Measurements from ENCODE around the gene TRIM28.
"Not testable (repeated sequence)": the region's sequence is repeated elsewhere in the genome, so short reads cannot be mapped to it uniquely, and the experiment has no call there.

TRIM28 gene

GRCh38 chr19:58519355-58520256, 24.3 kb upstream of the TRIM28 start, which contains the start of gene ZBTB45:
TSS of gene ZBTB45 (minus strand) at chr19:58519810. CDS start at chr19:58517673, 2,137 bp downstream.
- peak; percentile 81 for DNase-seq (ENCODE audit: low read depth)

DNA sequence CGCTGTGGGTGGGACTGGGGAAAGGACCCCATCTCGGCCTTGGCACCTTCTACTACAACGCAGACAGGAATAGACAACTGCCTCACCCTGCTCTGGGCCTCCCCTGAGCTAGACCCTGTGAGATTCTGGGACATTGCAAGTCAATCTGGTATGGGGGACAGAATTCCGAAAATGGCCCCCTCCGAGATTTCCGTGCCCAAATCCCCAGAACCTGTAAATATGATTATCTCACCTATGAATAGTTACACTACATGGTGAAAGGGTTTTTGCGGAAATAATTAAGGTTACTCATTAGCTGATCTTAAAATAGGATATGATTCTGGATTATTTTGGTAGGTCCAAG, 23.6 kb upstream of the TRIM28 start:
- DNase-seq (ENCODE audit: low read depth): no peak

- DNase-seq (ENCODE audit: low read depth): no peak
Observed at GRCh38 chr19:58521651-58522050, 22.2 kb upstream of the TRIM28 start.

DNA sequence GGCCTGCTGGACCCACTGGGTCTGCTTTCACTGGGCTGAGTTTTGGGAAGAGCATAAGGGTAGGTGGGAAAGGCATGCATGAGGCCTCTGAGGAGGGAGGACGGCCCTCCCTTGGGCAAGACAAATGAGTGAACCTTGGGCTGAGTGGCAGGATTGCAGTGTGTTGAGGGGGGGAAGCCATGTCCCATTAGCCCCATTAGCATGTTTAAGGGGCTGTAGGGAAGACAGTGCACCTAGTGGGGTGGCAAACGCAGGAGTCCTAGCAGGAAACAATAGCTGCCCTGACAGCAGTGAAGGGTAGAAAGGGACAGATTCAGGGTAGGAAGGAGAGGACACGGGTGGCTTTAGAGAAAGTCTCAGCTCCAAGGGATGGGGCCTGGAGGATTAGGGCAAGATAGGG, 21.2 kb upstream of the TRIM28 start:
- DNase-seq (ENCODE audit: low read depth): no peak

GRCh38 chr19:58529405-58529804, 14.5 kb upstream of the TRIM28 start:
- DNase-seq (ENCODE audit: low read depth): no peak

DNA sequence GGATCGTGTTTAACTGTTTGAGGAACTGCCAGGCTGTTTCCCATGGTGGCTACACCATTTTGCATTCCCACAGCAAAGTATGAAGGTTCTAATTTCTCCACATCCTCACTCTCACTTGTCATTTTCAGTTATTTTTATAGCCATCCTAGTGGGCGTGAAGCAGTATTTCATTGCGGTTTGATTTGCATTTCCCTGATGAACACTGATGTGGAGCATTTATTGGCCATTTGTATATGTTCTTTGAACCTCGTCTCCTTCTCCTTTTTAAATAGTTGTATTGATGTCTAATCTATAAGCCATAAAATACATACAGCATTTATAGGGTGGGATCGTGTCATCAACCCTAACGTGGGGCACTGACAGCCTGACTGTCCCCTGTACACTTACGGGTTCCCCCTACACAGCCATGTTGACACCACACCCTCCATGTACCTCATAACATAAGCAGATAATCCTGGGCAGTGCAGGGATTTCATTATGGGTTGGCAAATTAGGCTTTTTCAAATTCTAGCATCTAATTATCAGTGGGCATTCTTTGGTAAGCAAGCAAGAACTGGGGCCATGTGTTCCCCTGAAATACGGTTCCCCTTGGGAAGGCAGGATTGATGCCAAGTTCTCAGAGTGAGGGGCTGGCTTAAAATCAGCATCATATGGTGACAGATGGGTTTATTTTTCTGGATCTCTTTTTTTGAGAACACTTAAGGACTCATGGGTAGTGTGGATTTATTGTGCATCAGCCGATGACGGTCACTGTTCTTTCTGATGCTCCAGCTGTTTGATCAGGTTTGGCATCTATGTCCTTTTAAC, 12.6 kb upstream of the TRIM28 start:
- no peak for DNase-seq (ENCODE audit: low read depth)

DNA sequence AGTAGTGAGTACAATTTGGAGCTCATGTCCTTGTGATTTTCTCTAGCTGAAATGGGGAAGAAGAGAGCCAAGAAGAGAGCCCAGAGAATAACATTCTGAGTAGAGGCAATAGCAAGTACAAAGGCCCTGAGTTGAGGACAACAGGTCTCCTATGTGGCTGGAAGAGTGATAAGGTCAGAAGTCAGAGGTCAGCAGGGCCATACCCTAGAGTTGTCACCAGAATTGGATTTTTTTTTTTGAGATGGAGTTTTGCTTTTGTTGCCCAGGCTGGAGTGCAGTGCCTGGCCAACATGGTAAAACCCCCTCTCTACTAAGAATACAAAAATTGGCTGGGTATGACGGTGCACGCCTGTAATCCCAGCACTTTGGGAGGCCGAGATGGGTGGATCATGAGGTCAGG, 8.0 kb upstream of the TRIM28 start:
- DNase-seq (ENCODE audit: low read depth): no peak

DNA sequence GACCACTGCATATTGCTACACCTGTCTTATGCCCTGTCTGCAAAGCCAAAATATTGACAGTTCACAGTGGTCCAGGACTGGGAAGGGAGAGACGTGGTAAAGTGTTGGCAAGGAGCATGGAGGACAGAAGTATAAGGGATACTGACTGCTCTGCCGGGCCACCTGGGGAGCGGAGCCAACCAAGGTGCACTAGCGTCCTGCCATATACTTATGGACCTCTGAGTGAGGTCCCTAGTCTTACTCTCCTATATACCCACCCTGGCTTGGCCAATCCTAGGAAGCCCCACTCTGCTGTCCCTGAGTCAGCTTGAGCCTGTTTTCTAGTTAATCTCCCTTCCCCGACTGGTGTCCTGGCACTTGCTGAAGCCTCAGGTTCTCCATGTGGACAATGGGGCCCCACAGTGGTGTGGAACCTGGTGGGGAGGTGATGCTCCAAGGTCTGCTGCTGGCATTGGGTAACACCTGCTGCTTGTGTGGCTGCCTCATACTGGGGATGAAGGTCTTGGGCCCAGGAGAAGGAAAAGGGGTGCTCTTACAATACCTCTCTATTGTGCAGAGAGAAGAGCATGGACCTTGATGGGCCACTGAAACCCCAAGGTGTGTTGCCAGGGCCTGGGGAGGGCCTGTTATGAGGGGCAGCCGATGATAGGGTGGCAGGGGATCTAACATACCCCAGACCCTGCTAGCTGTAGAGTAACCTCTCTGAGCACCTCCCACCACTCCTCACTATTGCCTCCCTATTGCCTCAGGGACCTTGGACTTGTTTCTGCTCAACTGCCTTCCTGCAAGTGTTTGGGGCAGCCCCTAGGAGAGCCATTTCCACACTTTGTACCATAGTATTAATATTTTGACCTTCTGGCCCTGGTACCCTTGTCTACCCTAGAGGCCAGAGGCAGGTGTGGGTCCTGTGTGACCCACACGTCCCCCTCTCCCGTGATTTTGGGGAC, 6.7 kb upstream of the TRIM28 start:
- DNase-seq (ENCODE audit: low read depth): no peak

- no peak for DNase-seq (ENCODE audit: low read depth)
Observed at GRCh38 chr19:58538257-58539168, 5.4 kb upstream of the TRIM28 start.

DNA sequence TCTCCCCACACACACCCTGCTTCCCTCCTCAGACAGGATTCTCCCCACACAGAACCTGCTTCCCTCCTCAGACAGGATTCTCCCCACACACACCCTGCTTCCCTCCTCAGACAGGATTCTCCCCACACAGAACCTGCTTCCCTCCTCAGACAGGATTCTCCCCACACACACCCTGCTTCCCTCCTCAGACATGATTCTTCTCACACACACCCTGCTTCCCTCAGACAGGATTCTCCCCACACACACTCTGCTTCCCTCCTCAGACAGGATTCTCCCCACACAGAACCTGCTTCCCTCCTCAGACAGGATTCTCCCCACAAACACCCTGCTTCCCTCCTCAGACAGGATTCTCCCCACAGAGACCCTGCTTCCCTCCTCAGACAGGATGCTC, 4.7 kb upstream of the TRIM28 start:
- DNase-seq (ENCODE audit: low read depth): not testable (repeated sequence)

DNA sequence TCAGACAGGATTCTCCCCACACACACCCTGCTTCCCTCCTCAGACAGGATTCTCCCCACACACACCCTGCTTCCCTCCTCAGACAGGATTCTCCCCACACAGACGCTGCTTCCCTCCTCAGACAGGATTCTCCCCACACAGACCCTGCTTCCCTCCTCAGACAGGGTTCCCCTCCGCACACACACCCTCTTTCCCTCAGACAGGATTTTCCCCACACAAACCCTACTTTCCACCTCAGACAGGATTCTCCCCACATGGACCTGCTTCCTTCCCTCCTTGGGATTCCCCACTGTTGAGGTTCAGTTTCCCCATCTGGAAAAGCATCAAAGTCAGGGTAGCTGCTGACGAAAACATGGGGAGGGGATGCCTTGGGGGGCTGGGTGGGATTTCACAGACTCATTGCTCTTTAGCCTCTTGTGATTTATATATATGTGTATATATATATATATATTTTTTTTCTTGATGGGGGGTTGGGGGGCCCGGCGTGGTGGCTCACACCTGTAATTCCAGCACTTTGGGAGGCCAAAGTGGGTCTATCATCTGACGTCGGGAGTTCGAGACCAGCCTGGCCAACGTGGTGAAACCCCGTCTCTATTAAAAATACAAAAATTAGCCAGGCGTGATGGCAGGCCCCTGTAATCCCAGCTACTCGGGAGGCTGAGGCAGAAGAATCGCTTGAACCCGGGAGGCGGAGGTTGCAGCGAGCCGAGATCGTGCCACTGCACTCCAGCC, 1.1 kb upstream of the TRIM28 start:
- DNase-seq (ENCODE audit: low read depth): not testable (repeated sequence)

- DNase-seq (ENCODE audit: low read depth): no peak
Observed at GRCh38 chr19:58544591-58545285, 874 bp downstream of the TRIM28 start.

GRCh38 chr19:58545286-58546018, 1.6 kb downstream of the TRIM28 start:
- DNase-seq (ENCODE audit: low read depth): no peak

DNA sequence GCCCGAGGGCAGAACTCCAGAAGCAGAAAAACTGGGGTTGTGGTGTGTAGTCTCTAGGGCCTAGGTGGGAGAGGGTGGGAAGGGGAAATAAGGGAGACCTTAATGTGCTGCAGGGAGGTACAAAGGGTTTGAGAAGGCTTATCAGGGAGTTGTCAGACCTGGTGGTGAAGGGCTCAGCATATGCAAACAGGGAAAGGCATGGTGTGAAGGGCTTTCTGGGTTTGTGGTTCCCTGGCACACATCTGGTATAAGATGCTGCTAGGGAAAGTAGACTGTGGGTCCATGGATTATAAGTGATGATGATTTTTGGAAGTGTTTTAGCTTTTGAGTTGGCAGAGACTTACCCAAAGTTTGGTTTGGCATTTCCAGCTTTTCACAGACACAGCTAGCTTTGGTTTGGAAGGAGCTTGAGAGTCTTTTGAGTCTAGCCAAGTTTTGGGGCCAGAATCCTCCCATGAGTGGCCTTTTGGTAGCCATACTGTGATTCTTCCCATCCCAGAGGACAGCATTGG, 2.2 kb downstream of the TRIM28 start:
- no peak for DNase-seq (ENCODE audit: low read depth)

DNA sequence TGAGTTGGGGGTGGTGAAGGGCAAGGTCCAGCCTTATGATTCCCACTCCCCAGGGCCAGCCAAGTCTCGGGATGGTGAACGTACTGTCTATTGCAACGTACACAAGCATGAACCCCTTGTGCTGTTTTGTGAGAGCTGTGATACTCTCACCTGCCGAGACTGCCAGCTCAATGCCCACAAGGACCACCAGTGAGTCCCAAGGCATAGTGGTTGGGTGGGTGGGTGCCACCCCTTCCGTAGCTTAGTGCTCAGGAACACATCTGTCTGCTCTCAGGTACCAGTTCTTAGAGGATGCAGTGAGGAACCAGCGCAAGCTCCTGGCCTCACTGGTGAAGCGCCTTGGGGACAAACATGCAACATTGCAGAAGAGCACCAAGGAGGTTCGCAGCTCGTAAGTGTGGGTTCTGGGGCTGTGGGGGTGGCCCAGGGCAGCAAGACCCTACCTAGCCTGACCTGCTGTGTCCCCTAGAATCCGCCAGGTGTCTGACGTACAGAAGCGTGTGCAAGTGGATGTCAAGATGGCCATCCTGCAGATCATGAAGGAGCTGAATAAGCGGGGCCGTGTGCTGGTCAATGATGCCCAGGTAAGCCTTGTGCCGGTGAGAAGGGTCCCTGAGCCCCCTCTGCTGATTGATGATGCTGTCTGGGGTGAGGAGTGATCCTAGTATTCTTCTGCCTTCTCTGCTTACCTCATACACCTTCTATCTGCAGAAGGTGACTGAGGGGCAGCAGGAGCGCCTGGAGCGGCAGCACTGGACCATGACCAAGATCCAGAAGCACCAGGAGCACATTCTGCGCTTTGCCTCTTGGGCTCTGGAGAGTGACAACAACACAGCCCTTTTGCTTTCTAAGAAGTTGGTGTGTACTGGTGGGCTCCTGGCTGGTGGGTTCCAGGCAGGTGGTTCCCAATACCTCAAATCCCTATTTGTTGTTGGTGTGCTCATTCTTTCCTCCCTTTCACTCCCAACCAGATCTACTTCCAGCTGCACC, 3.8 kb downstream of the TRIM28 start:
- no peak for DNase-seq (ENCODE audit: low read depth)

GRCh38 chr19:58548859-58549663, 5.2 kb downstream of the TRIM28 start:
- DNase-seq (ENCODE audit: low read depth): no peak
